HG03159 (cell line): ENCODE data around the gene PVALEF.

Experiments used
- ATAC-seq: cut with Tn5 transposase; IDR thresholded peaks from one replicate; pipeline ENCODE4 v1.9.1; 2021; ENCODE audit warnings: mild to moderate bottlenecking, moderate library complexity; ENCODE audit not compliant: unreplicated experiment

PVALEF gene

DNA sequence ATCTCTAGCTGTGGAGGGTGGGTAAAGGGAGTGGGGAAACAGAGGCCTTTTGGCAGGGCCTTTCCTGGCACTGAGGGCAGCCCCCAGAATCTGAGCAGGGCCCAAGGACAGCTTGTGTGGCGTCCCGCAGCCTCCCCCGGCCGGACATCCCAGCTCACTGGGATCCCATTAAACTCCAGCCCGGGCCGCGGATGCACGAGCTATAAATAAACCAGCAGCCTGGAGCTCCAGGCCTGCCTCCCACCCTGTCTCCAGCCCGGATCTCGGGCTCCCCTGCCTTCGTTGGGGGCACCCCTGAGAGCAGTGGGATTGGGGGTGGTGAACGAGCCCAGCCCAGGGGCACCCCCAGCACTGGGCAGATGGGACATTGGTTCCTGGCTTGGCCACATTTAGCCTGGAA lies 14.6 kb downstream of the PVALEF start:
- ATAC-seq: no peak

- ATAC-seq: no peak
These were observed 15.8 kb downstream of the PVALEF start for GRCh38 chr17:81180836-81181810.

DNA sequence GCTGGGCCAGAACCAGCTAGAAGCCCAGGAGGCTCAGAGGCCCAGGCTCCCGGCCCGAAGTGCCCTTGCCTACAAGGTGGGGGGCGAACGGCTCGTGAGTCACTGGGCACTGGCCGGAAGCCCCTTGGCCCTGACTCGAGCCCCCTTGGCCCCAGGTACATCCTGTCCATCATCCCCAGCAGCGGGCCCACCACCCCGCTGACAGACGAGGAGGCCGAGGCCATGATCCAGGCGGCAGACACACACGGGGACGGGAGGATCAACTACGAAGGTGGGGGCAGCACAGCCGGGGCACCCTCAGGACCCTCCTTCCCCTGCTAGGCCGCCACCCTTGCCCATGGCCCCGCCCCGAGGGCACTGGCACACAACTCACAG lies 16.5 kb downstream of the PVALEF start:
- ATAC-seq: no peak

DNA sequence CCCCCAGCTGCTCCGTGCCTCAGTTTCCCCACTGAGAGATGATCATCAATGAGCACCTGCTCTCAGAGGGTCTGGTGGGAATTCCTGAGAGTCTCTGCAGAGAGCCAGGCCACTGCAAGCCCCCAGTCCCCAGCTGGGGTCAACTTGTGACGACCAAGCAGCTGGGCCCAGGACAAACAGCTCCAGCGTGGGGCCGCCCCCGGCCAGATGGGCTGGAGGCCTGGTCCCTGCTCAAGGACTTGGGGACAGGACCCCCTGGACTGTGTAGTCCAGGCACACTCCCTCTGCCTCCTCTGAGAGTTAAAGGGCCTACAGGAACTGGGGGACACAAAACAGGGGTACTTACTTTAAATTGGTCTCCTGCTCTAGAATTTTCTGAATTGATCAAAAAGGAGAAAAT lies 17.3 kb downstream of the PVALEF start:
- ATAC-seq: no peak

DNA sequence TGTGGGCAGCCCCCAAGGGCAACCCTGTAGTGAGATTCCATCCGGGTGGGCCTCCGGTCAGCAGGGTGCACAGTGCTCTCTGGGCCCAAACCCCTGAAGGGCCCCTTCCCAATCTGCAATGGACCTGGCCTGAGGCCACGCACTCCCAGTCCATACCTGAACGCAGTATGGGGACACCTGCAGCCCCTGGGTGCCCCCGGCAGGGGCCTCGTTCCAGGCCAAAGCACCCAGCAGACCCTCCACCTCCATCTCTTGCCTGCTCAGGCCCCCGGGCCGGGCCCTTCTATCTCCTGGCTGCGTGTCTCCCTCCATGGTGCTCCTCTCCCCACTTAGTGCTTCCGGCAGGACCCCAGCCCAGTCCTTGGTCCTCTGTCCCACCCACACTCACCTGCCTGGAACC lies 18.0 kb downstream of the PVALEF start:
- no peak for ATAC-seq

- no peak for ATAC-seq
These were observed 18.5 kb downstream of the PVALEF start for GRCh38 chr17:81183807-81184206.

- no peak for ATAC-seq
These were observed 19.2 kb downstream of the PVALEF start for GRCh38 chr17:81184555-81184954.

GRCh38 chr17:81186203-81186602 lies 20.9 kb downstream of the PVALEF start:
- no peak for ATAC-seq

GRCh38 chr17:81187120-81187519 lies 21.8 kb downstream of the PVALEF start:
- ATAC-seq: no peak

DNA sequence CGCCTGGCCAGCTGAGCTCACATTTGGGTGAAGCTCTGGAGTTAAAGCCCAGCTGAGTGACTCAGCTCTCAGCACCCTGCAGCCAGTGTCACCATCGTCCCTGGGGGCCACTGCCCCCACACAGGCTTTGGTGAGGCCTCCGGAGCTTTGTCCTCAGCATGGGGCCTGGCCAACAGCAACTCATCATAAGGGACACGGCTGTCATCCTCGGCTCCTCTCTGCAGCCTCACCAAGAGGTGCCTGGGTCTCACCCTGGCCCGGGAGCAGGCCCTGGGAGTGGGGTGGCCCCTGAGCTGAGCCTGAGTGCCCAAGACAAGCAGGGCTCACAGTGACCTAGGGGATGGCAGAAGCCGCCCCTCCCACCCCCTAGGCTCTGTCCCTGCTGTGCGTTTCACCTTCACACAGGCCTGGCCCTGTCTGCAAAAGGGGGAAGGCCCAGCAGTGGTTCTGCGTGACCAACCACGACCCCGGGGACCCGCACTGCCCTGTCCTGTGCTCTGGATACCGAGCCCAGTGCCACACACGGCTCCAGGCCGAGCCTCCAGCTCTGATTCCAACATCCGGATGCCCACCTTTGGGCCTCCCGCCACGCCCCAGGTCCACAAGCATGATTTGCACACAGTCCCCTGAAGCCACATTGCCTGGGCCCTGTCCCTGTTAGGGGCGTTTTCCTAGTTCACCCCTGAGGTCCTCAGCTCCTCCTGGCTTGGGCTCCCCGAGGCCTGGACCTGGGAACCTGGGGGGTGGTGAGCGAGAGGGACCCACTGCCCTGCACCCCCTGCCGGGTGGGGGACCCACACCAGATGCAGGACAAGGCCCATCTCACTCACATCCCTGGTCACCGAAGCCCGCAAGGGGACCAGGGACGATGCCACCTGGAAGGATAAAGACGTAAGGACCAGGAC lies 22.5 kb downstream of the PVALEF start:
- ATAC-seq: no peak

DNA sequence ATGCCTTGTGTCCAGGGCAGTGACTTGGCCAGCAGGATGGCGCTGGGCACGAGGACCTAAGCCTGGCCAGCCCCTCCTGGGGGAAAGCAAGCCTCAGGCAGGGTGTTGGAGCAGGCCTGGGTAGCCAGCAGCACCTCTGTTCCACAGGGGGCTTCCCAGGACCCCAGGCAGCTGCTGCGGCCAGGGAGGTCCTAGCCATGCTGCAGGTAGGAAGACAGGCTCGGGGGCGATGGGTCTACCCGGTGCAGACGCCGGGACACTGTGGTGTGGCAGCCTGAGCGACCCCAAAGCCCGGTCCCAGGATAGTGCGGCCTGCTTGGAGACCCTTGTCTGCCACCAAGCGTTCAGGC lies 23.2 kb downstream of the PVALEF start:
- no peak for ATAC-seq

- no peak for ATAC-seq
These were observed 23.7 kb downstream of the PVALEF start for GRCh38 chr17:81189016-81189415.

GRCh38 chr17:81189670-81190530 lies 24.6 kb downstream of the PVALEF start:
- ATAC-seq: no peak

- ATAC-seq: no peak
These were observed 25.3 kb downstream of the PVALEF start for GRCh38 chr17:81190591-81190990.

- ATAC-seq: no peak
These were observed 25.8 kb downstream of the PVALEF start for GRCh38 chr17:81191116-81191515.

- ATAC-seq: no peak
These were observed 26.3 kb downstream of the PVALEF start for GRCh38 chr17:81191646-81192045.

GRCh38 chr17:81192386-81193050 lies 27.2 kb downstream of the PVALEF start:
- no peak for ATAC-seq

GRCh38 chr17:81193051-81193410 lies 27.7 kb downstream of the PVALEF start:
- no peak for ATAC-seq

DNA sequence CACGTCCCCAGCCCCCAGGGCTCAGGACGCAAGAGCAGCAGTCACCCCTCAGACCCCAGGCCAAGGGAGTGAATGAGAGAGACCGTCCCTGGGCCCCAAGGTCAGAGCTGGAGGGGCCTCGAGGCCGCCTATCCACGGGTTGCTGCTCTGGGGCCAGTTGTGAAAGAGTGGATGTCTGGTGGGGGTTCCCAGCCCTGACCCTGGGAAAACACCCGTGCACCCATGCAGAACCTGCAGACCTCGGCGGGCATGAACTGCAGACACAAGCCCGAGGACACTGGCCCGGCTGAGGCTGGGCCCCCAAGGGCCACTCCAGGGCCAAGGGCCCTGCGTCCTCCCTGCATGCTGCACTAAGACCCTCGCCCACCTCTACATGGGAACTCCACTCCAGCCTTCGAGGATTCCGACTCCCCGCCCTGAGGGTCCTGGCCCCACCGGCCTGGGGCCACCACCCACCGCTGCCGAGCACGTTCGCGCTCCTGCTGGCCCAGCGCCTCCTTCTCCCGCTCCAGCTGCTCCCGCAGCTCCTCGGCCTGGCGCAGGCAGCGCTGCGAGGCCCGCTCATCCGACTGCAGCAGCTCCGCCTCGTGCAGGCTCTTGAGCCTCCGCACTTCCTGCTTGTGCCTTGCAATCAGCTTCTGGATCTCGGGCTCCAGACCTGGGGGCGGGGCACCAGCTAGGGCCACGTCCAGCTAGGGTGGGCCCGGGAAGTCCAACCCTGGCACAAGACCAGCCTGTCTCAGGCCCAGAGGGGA lies 28.3 kb downstream of the PVALEF start:
- no peak for ATAC-seq
